ENCODE results near the gene WBP11.

Gene WBP11

GRCh38 chr12:14826491-14826890, 23.2 kb upstream of the WBP11 start:
- no peak overlapping the region for H3K4me3 ChIP-seq (replicated peaks in 1 of 2; ENCODE audit: low read depth in 2 of 2, low read length in 2 of 2)
- no peak for TF ChIP-seq CTCF (IDR thresholded peaks at IDR 0.05; ENCODE audit: low read depth, low read length)
- no peak for DNase-seq (ENCODE audit: low read depth in 2 of 2)

GRCh38 chr12:14825256-14825655, 22.0 kb upstream of the WBP11 start:
- no peak overlapping the region for H3K4me3 ChIP-seq (replicated peaks in 1 of 2; ENCODE audit: low read depth in 2 of 2, low read length in 2 of 2)
- DNase-seq (ENCODE audit: low read depth in 2 of 2): peak in 1 of 2 donors; percentile 59
- TF ChIP-seq CTCF (IDR thresholded peaks at IDR 0.05; ENCODE audit: low read depth, low read length): peak; percentile 1

- TF ChIP-seq CTCF (IDR thresholded peaks at IDR 0.05; ENCODE audit: low read depth, low read length): no peak
- peak in 1 of 2 donors; percentile 57 for DNase-seq (ENCODE audit: low read depth in 2 of 2)
- no peak overlapping the region for H3K4me3 ChIP-seq (replicated peaks in 1 of 2; ENCODE audit: low read depth in 2 of 2, low read length in 2 of 2)
These were observed 20.8 kb upstream of the WBP11 start for GRCh38 chr12:14824012-14824634.

- H3K4me3 ChIP-seq (replicated peaks in 1 of 2; ENCODE audit: low read depth in 2 of 2, low read length in 2 of 2): no peak within 1 kb of the TSS
- no peak for DNase-seq (ENCODE audit: low read depth in 2 of 2)
- TF ChIP-seq CTCF (IDR thresholded peaks at IDR 0.05; ENCODE audit: low read depth, low read length): no peak
These were observed 10.7 kb upstream of the WBP11 start, which contains the start of gene SMCO3 for GRCh38 chr12:14814014-14814413. TSS of gene SMCO3 (minus strand) at chr12:14814182. CDS start at chr12:14806680, 7,502 bp downstream.

GRCh38 chr12:14811486-14811885, 8.2 kb upstream of the WBP11 start:
- TF ChIP-seq CTCF (IDR thresholded peaks at IDR 0.05; ENCODE audit: low read depth, low read length): no peak
- no peak overlapping the region for H3K4me3 ChIP-seq (replicated peaks in 1 of 2; ENCODE audit: low read depth in 2 of 2, low read length in 2 of 2)
- no peak for DNase-seq (ENCODE audit: low read depth in 2 of 2)

- peak; percentile 56 for TF ChIP-seq CTCF (IDR thresholded peaks at IDR 0.05; ENCODE audit: low read depth, low read length)
- H3K4me3 ChIP-seq (replicated peaks in 1 of 2; ENCODE audit: low read depth in 2 of 2, low read length in 2 of 2): no peak overlapping the region
- DNase-seq (ENCODE audit: low read depth in 2 of 2): peak; percentile 49 to 55
These were observed 7.7 kb upstream of the WBP11 start for GRCh38 chr12:14810953-14811483.

Measured in cardiac fibroblast (primary cell).